ENCODE data around the gene BANF2.

DNA sequence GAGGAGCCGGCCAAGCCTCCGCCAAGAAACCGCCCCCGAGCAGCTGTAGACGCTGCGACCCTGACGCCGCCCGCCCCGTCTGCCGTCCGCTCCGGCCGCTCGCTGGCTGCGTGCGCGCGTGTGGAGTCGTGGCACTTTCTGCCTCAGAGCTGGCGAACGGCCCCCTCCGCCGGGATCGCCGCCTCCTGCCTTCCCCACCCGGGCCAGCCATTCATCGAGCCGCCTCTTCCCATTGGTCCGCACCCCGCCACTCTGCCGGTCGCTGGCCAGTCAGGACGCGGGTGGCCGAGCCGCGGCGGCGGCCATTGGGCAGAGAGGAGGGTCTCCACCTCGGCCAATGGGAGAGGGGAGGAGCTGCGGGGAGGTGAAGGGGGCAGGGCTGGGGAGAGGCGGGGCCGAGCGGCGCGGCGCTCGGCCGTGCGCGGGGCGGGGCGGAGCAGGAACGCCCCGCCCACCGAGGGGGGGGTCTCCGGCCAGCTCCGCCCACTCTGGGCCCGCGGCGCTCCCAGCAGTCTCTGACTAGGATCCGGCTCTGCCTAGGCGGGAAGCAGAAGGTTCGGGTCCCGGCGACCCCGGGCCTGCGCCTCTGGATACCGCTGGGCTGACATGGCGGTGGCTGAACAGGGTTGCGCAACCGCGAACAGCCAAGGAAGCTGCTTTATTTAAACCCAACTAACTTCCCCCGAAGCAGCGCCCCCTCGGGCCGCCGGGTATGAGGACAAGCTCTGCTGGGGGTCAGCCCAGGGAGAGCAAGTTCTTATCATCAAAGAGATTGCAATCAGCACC lies 17.5 kb upstream of the BANF2 start, which contains the start of gene RRBP1:
- TF ChIP-seq, protein P1, sequence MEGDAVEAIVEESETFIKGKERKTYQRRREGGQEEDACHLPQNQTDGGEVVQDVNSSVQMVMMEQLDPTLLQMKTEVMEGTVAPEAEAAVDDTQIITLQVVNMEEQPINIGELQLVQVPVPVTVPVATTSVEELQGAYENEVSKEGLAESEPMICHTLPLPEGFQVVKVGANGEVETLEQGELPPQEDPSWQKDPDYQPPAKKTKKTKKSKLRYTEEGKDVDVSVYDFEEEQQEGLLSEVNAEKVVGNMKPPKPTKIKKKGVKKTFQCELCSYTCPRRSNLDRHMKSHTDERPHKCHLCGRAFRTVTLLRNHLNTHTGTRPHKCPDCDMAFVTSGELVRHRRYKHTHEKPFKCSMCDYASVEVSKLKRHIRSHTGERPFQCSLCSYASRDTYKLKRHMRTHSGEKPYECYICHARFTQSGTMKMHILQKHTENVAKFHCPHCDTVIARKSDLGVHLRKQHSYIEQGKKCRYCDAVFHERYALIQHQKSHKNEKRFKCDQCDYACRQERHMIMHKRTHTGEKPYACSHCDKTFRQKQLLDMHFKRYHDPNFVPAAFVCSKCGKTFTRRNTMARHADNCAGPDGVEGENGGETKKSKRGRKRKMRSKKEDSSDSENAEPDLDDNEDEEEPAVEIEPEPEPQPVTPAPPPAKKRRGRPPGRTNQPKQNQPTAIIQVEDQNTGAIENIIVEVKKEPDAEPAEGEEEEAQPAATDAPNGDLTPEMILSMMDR (conservative IDR thresholded peaks at IDR 0.05 in 1 of 2, IDR thresholded peaks at IDR 0.05 in 1 of 2; ENCODE audit: extremely low read depth in 1 of 2, insufficient read depth in 1 of 2, low read depth in 1 of 2, low read length in 2 of 2), result peak; percentile 45 to 68
- no peak for TF ChIP-seq EZH2 (IDR thresholded peaks at IDR 0.05; ENCODE audit: borderline replicate concordance, low read length)

All from mammary epithelial cell (primary cell).